H1 (cell line): Measurements from ENCODE around the gene TPD52L2. TPM values are rescaled to one million over a fixed set of nuclear protein-coding genes. Genes with fewer than 3 reads are reported as not detected.

Experiments
- CTCF ChIA-PET: fragments of 300-600 bp; sonication (Branson Sonifier 250); formaldehyde crosslinking; loops from one replicate; lab custom pipeline; 2021; ENCODE audit not compliant: partially characterized antibody; lab: Charles Lee
- POLR2A ChIA-PET: fragments of 300-600 bp; sonication (Branson Sonifier 250); formaldehyde crosslinking; loops from one replicate; lab custom pipeline; 2021; ENCODE audit warnings: inconsistent platforms; ENCODE audit not compliant: partially characterized antibody; lab: Charles Lee
- DNase-seq, 2 experiments: peaks; one replicate each; pipeline versions ENCODE4 v3.0.0 to v3.0.0-alpha.2; 2010 to 2022; ENCODE audit warnings: low spot score in 2 of 2, low read depth in 1 of 2, mixed read lengths in 1 of 2
- FAIRE-seq: peaks from 2 replicates; lab custom pipeline; 2011; peaks lifted over from hg19 to GRCh38; lab: Jason Lieb, UNC
- H2AFZ ChIP-seq: 2 replicates; pipeline ENCODE4 v1.8.1; 2012; ENCODE audit warnings: low read length, inconsistent platforms
- H2AK5ac ChIP-seq: 2 replicates; pipeline ENCODE4 v1.6.1; 2013; ENCODE audit warnings: low read depth, low read length
- H2BK120ac ChIP-seq: replicated peaks from 2 replicates; pipeline ENCODE3; 2013; ENCODE audit warnings: low read depth, low read length, inconsistent platforms
- H2BK12ac ChIP-seq: 2 replicates; pipeline ENCODE4 v1.6.1; 2013; ENCODE audit warnings: low read depth, low read length
- H2BK15ac ChIP-seq: 2 replicates; pipeline ENCODE4 v1.6.1; 2013; ENCODE audit warnings: low read length
- H2BK20ac ChIP-seq: 2 replicates; pipeline ENCODE4 v1.6.1; 2013; ENCODE audit warnings: low read length
- H2BK5ac ChIP-seq: 2 replicates; pipeline ENCODE4 v1.6.1; 2013; ENCODE audit warnings: low read depth, low read length
- H3K14ac ChIP-seq: 2 replicates; pipeline ENCODE4 v1.6.1; 2013; ENCODE audit warnings: inconsistent platforms; ENCODE audit not compliant: insufficient read length
- H3K18ac ChIP-seq: 2 replicates; pipeline ENCODE4 v1.6.1; 2013; ENCODE audit warnings: low read length; ENCODE audit errors: extremely low read depth
- H3K23ac ChIP-seq: 2 replicates; pipeline ENCODE4 v1.6.1; 2013; ENCODE audit warnings: inconsistent platforms; ENCODE audit not compliant: insufficient read length
- H3K23me2 ChIP-seq: 2 replicates; pipeline ENCODE4 v1.6.1; 2013; ENCODE audit warnings: low read depth, low read length
- H3K27ac ChIP-seq: 2 replicates; pipeline ENCODE4 v1.6.1; 2011; ENCODE audit warnings: low read depth, low read length, inconsistent platforms
- H3K27me3 ChIP-seq, 4 experiments: replicated peaks in 1 of 4; 1 replicate in 1 of 4; 2 replicates in 3 of 4; pipeline versions ENCODE4 v1.6.1 to v1.8.1; 2011 to 2013; ENCODE audit warnings: low read length in 3 of 4, mild to moderate bottlenecking in 3 of 4, inconsistent platforms in 2 of 4, mixed read lengths in 2 of 4, moderate library complexity in 1 of 4; ENCODE audit not compliant: control insufficient read depth in 3 of 4, insufficient read depth in 3 of 4; ENCODE audit errors: extremely low read depth in 1 of 4
- H3K36me3 ChIP-seq, 4 experiments: 2 replicates each; pipeline versions ENCODE4 v1.6.1 to v1.8.1; 2011 to 2013; ENCODE audit warnings: mild to moderate bottlenecking in 4 of 4, low read length in 3 of 4, moderate library complexity in 2 of 4, control low read depth in 1 of 4, inconsistent platforms in 1 of 4; ENCODE audit not compliant: insufficient read depth in 4 of 4, control insufficient read depth in 2 of 4
- H3K4ac ChIP-seq: replicated peaks from 2 replicates; pipeline ENCODE3; 2013; ENCODE audit warnings: low read length, low read depth, mixed read lengths, inconsistent platforms; ENCODE audit not compliant: insufficient read length
- H3K4me1 ChIP-seq, 4 experiments: replicated peaks in 1 of 4; 1 replicate in 1 of 4; 2 replicates in 3 of 4; pipeline versions ENCODE4 v1.6.1 to v1.8.1; 2011 to 2013; ENCODE audit warnings: low read length in 3 of 4, inconsistent platforms in 2 of 4, mixed read lengths in 1 of 4; ENCODE audit not compliant: insufficient read depth in 4 of 4, control insufficient read depth in 3 of 4
- H3K4me2 ChIP-seq, 2 experiments: 2 replicates each; pipeline versions ENCODE4 v1.6.1 to v1.8.1; 2011 to 2013; ENCODE audit warnings: low read depth in 2 of 2, low read length in 2 of 2, control low read depth in 1 of 2, inconsistent platforms in 1 of 2, mild to moderate bottlenecking in 1 of 2; ENCODE audit not compliant: insufficient read depth in 1 of 2
- H3K4me3 ChIP-seq, 4 experiments: fragments of 200-600, 300-600 bp in 1 of 4; sonication (generic), shearing (Covaris generic), sonication (Bioruptor Twin) in 1 of 4; 2 replicates each; pipeline versions ENCODE4 v1.5.1 to v1.8.1; 2011 to 2016; ENCODE audit warnings: low read length in 4 of 4, low read depth in 3 of 4, control low read depth in 2 of 4, inconsistent platforms in 2 of 4, mild to moderate bottlenecking in 2 of 4, mixed read lengths in 1 of 4, moderate library complexity in 1 of 4; ENCODE audit not compliant: insufficient read depth in 2 of 4; ENCODE audit errors: extremely low read depth in 1 of 4
- H3K56ac ChIP-seq: replicated peaks from 2 replicates; pipeline ENCODE3; 2013; ENCODE audit warnings: low read depth, mild to moderate bottlenecking, mixed read lengths, low read length, inconsistent platforms; ENCODE audit not compliant: insufficient read length
- H3K79me1 ChIP-seq: 2 replicates; pipeline ENCODE4 v1.6.1; 2013; ENCODE audit warnings: low read depth, low read length, control low read depth
- H3K79me2 ChIP-seq, 2 experiments: 2 replicates each; pipeline versions ENCODE4 v1.6.1 to v1.8.1; 2012 to 2013; ENCODE audit warnings: low read length in 2 of 2, mild to moderate bottlenecking in 2 of 2, inconsistent platforms in 1 of 2; ENCODE audit not compliant: insufficient read depth in 2 of 2, control insufficient read depth in 1 of 2
- H3K9ac ChIP-seq, 4 experiments: replicated peaks in 1 of 4; 1 replicate in 1 of 4; 2 replicates in 3 of 4; pipeline versions ENCODE4 v1.6.1 to v1.8.1; 2011 to 2013; ENCODE audit warnings: low read depth in 3 of 4, low read length in 3 of 4, control low read depth in 2 of 4, mild to moderate bottlenecking in 2 of 4, moderate library complexity in 2 of 4, inconsistent platforms in 1 of 4; ENCODE audit errors: extremely low read depth in 1 of 4
- H3K9me3 ChIP-seq, 2 experiments: 2 replicates each; pipeline versions ENCODE4 v1.6.1 to v1.8.1; 2012 to 2013; ENCODE audit warnings: mild to moderate bottlenecking in 2 of 2, moderate library complexity in 2 of 2, control low read depth in 1 of 2, inconsistent platforms in 1 of 2, low read depth in 1 of 2, low read length in 1 of 2, mixed read lengths in 1 of 2; ENCODE audit not compliant: insufficient read depth in 2 of 2
- H4K20me1 ChIP-seq, 2 experiments: replicated peaks in 1 of 2; 2 replicates each; pipeline versions ENCODE3 to v1.8.1; 2011 to 2013; ENCODE audit warnings: inconsistent platforms in 2 of 2, low read length in 2 of 2, mild to moderate bottlenecking in 1 of 2; ENCODE audit not compliant: insufficient read depth in 2 of 2, control insufficient read depth in 1 of 2
- H4K5ac ChIP-seq: 2 replicates; pipeline ENCODE4 v1.6.1; 2013; ENCODE audit warnings: low read length, low read depth, mixed read lengths, inconsistent platforms; ENCODE audit not compliant: insufficient read length
- H4K8ac ChIP-seq: 2 replicates; pipeline ENCODE4 v1.8.0; 2013; ENCODE audit warnings: mild to moderate bottlenecking, moderate library complexity, low read length, inconsistent platforms; ENCODE audit not compliant: insufficient read depth; ENCODE audit errors: extremely low read depth
- H4K91ac ChIP-seq: replicated peaks from 2 replicates; pipeline ENCODE3; 2013; ENCODE audit warnings: low read length, mixed read lengths, inconsistent platforms; ENCODE audit not compliant: insufficient read length
- BCL11A ChIP-seq, 2 experiments: IDR thresholded peaks; one replicate each; pipeline ENCODE4 v1.6.1; 2011; ENCODE audit warnings: low read depth in 2 of 2, low read length in 2 of 2, mild to moderate bottlenecking in 2 of 2
- HDAC6 ChIP-seq: IDR thresholded peaks from one replicate; pipeline ENCODE4 v1.7.1; 2012; ENCODE audit warnings: low read depth, mild to moderate bottlenecking, inconsistent platforms, low read length, moderate library complexity
- MAFK ChIP-seq: IDR thresholded peaks from 2 replicates; pipeline ENCODE4 v1.6.1; 2012; ENCODE audit warnings: low read depth, mild to moderate bottlenecking, improper control_type of control experiment, low read length
- POLR2AphosphoS5 ChIP-seq: IDR thresholded peaks from 2 replicates; pipeline ENCODE4 v1.6.1; 2011; ENCODE audit warnings: low read depth, low read length
- RFX5 ChIP-seq: IDR thresholded peaks from 2 replicates; pipeline ENCODE4 v1.6.1; 2011; ENCODE audit warnings: low read depth, low read length, improper control_type of control experiment, borderline replicate concordance
- SRF ChIP-seq: IDR thresholded peaks from 2 replicates; pipeline ENCODE4 v1.6.1; 2011; ENCODE audit warnings: mild to moderate bottlenecking, low read depth, low read length, moderate library complexity
- SUZ12 ChIP-seq: fragments of 200-600 bp; sonication (generic); IDR thresholded peaks from 2 replicates; pipeline ENCODE4 v1.6.1; 2012; ENCODE audit warnings: mild to moderate bottlenecking, inconsistent platforms, low read length, moderate library complexity, mixed read lengths
- YY1 ChIP-seq: IDR thresholded peaks from 2 replicates; pipeline ENCODE4 v1.6.1; 2011; ENCODE audit warnings: low read depth, mild to moderate bottlenecking, low read length
- WGBS, 2 experiments: shearing (Covaris generic) in 1 of 2; methylation state at CpG; one replicate each; pipeline versions ENCODE4 v1.1.6 to v1.1.7; 2013 to 2015; ENCODE audit warnings: low lambda C conversion rate in 2 of 2, mixed read lengths in 2 of 2, inconsistent platforms in 1 of 2, low coverage in 1 of 2, missing lambda C conversion rate in 1 of 2; ENCODE audit not compliant: insufficient replicate concordance in 2 of 2, insufficient coverage in 1 of 2, insufficient read length in 1 of 2; ENCODE audit errors: extremely low coverage in 1 of 2, missing lambda C conversion rate in 1 of 2; 5-methylcytosine and 5-hydroxymethylcytosine counted together
- polyA plus RNA-seq, 7 experiments: library from polyadenylated mRNA; depleted of rRNA in 3 of 7; stranded (reverse) in 5 of 7; unstranded in 2 of 7; fragments of >200 nt in 5 of 7; fragments of 200-250 nt in 2 of 7; gene quantifications; 1 replicate in 5 of 7; 2 replicates in 1 of 7; 4 replicates in 1 of 7; pipeline versions ENCODE4 v1.2.1 to v1.2.3, GENCODE V29; 2011 to 2013; ENCODE audit warnings: missing spikeins in 2 of 7, mixed read lengths in 2 of 7
- total RNA-seq: library from RNA; stranded (reverse); fragmentation: NEBNext Ultra II Directional; extraction: Animal tissue kit (Norgen Biotek cat#: 25700); gene quantifications from 2 replicates; pipeline ENCODE4 v1.2.1, GENCODE V29; 2021
- TF ChIP-seq, protein P1 (sequence below): IDR thresholded peaks from 2 replicates; pipeline ENCODE4 v1.6.1; 2011; ENCODE audit warnings: low read length, improper control_type of control experiment

Gene TPD52L2
- total and polyA plus RNA-seq, 2 of the 8 experiments (the other 6 are each of a cell fraction or from before 2014, with no cell fraction given) = 77.1 to 80.2 TPM

DNA sequence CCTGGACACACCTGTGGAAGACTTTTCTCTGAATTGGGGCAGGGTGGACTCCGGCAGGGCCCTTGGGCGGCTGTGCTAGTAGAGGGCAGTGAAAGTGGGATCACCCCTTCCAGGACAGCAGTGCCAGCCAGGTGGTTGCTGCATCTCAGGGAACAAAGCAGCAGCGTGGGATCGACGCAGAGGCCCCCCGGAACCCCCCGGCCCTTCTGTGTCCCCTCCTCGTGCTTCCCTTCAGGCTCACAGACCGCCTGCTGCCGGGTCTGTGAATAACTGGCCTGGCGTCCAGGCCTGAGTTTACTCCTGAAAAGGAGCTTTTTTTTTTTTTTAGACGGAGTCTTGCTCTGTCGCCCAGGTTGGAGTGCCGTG lies 21.0 kb downstream of the TPD52L2 start:
- H4K91ac ChIP-seq = no peak overlapping the region
- ChIA-PET POLR2A (interaction anchor here (0.6 to 2.0 kb wide), 4 partner anchors 11 to 78 kb away, joined by 3 to 7 read pairs (median 4); no protein-coding TSS in a partner anchor), CTCF (interaction anchor here (0.7 kb wide), 2 partner anchors 17 to 31 kb away, joined by 3 read pairs; no protein-coding TSS in a partner anchor)
- H2AK5ac ChIP-seq = no peak overlapping the region
- H3K27ac ChIP-seq = no peak overlapping the region
- peaks cover 11 to 30% of the 10 kb centered on the region in 2 experiments for H4K20me1 ChIP-seq
- no peak overlapping the region for H3K4me3 ChIP-seq
- no peak overlapping the region for H2BK15ac ChIP-seq
- WGBS, 2 experiments = 89% methylated on average over 6 of the region's 14 CpGs; no CpG with 5 or more reads in 1 of the 2 experiments
- H2AFZ ChIP-seq = no peak overlapping the region
- DNase-seq (no peak), FAIRE-seq (no peak)
- H2BK20ac ChIP-seq = no peak overlapping the region
- H3K4ac ChIP-seq = no peak overlapping the region
- peaks cover 12 to 43% (median 22%) of the 10 kb centered on the region in 4 experiments for H3K36me3 ChIP-seq
- no peaks in the 10 kb centered on the region for H3K4me1 ChIP-seq
- H2BK12ac ChIP-seq = no peak overlapping the region
- H4K5ac ChIP-seq = no peak overlapping the region
- no peak overlapping the region for H3K9ac ChIP-seq
- no peaks in the 10 kb centered on the region for H3K27me3 ChIP-seq
- no peak overlapping the region for H3K23ac ChIP-seq
- H3K56ac ChIP-seq = no peak overlapping the region
- H3K79me2 ChIP-seq = peaks cover 0 to 2% of the 10 kb centered on the region in 2 experiments; a peak in 1 of 4 replicates
- no peak overlapping the region for H2BK120ac ChIP-seq
- no peak overlapping the region for H3K18ac ChIP-seq
- no peak overlapping the region for H3K14ac ChIP-seq
- no peak overlapping the region for H3K4me2 ChIP-seq
- no peak for TF ChIP-seq SRF
- TF ChIP-seq, protein P1, sequence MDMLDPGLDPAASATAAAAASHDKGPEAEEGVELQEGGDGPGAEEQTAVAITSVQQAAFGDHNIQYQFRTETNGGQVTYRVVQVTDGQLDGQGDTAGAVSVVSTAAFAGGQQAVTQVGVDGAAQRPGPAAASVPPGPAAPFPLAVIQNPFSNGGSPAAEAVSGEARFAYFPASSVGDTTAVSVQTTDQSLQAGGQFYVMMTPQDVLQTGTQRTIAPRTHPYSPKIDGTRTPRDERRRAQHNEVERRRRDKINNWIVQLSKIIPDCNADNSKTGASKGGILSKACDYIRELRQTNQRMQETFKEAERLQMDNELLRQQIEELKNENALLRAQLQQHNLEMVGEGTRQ = no peak
- no peak for TF ChIP-seq BCL11A (IDR thresholded peaks at IDR 0.05; ENCODE audit: low read depth in 2 of 2, low read length in 2 of 2)
- TF ChIP-seq YY1 = no peak
- no peak for TF ChIP-seq POLR2AphosphoS5
- TF ChIP-seq HDAC6 = no peak
- TF ChIP-seq MAFK = no peak
- TF ChIP-seq RFX5 = no peak
- TF ChIP-seq SUZ12 = no peak
- no peaks in the 10 kb centered on the region for H3K9me3 ChIP-seq
- H3K23me2 ChIP-seq = no peaks in the 10 kb centered on the region
- peaks cover 21% of the 10 kb centered on the region for H3K79me1 ChIP-seq
- no peak overlapping the region for H2BK5ac ChIP-seq
- H4K8ac ChIP-seq = 0 out of 2 replicates have a peak overlapping the region, but pooled peaks have one; percentile 14
